A549 (cell line): ENCODE data around the gene ISCU. TPM values are rescaled to one million over a fixed set of nuclear protein-coding genes. Genes with fewer than 3 reads are reported as not detected.
A peak's percentile ranks its signal among the peaks of the same experiment; 100 is the strongest.

Experiments used
- ATAC-seq, 2 experiments: fragments of 200-7000 bp in 1 of 2; fragments of >200 bp in 1 of 2; cut with Nextera tagmentation in 1 of 2; cut with Tn5 transposase in 1 of 2; 3 replicates each; pipeline versions ENCODE4 v1.8.0 to v1.9.1; 2018 to 2020; ENCODE audit warnings: mild to moderate bottlenecking in 1 of 2, moderate library complexity in 1 of 2
- CTCF ChIA-PET: fragments of 300-600 bp; sonication (Branson Sonifier 250); formaldehyde crosslinking; extraction: SDS; loops from one replicate; lab custom pipeline; 2021; ENCODE audit warnings: antibody characterized with exemption, inconsistent platforms; lab: Yijun Ruan, JAX
- POLR2A ChIA-PET: fragments of 350-600 bp; formaldehyde crosslinking; extraction: SDS; loops from one replicate; lab custom pipeline; 2021; ENCODE audit warnings: antibody characterized with exemption, inconsistent platforms; lab: Yijun Ruan, JAX
- DNase-seq, 2 experiments: peaks; one replicate each; pipeline versions ENCODE4 v3.0.0 to v3.0.0-alpha.2; 2011 to 2016; ENCODE audit warnings: low read depth in 1 of 2, low spot score in 1 of 2
- FAIRE-seq: peaks from 2 replicates; lab custom pipeline; 2011; peaks lifted over from hg19 to GRCh38; lab: Jason Lieb, UNC
- H3K27ac ChIP-seq, 2 experiments: fragments of >200 bp; sonication (Bioruptor Twin); formaldehyde crosslinking; 3 replicates each; pipeline ENCODE4 v1.5.1; 2016 to 2017
- H3K4me1 ChIP-seq: fragments of >200 bp; sonication (Bioruptor Twin); formaldehyde crosslinking; 3 replicates; pipeline ENCODE4 v1.6.1; 2016
- H3K4me2 ChIP-seq: fragments of >200 bp; sonication (Bioruptor Twin); formaldehyde crosslinking; 3 replicates; pipeline ENCODE4 v1.6.1; 2016
- H3K4me3 ChIP-seq: fragments of >200 bp; sonication (Bioruptor Twin); formaldehyde crosslinking; 3 replicates; pipeline ENCODE4 v1.5.1; 2016
- H3K9me3 ChIP-seq: fragments of >200 bp; sonication (Bioruptor Twin); formaldehyde crosslinking; 3 replicates; pipeline ENCODE4 v1.6.1; 2016
- BHLHE40 ChIP-seq: IDR thresholded peaks from 2 replicates; pipeline ENCODE4 v1.6.1; 2012; ENCODE audit warnings: low read depth, low read length, inconsistent platforms
- CBX2 ChIP-seq: fragments of 200-600 bp; sonication (generic); IDR thresholded peaks from 2 replicates; pipeline ENCODE4 v1.6.1; 2016; ENCODE audit warnings: low read depth, mild to moderate bottlenecking, borderline replicate concordance
- CBX8 ChIP-seq: fragments of 200-600 bp; sonication (generic); IDR thresholded peaks from 2 replicates; pipeline ENCODE4 v1.6.1; 2016
- CEBPB ChIP-seq, 2 experiments: fragments of >200 bp in 1 of 2; sonication (Bioruptor Twin) in 1 of 2; formaldehyde crosslinking in 1 of 2; IDR thresholded peaks; 2 replicates each; pipeline ENCODE4 v1.6.1; 2012 to 2016
- EP300 ChIP-seq, 2 experiments: fragments of >200 bp; sonication (Bioruptor Twin); formaldehyde crosslinking; IDR thresholded peaks; 2 replicates in 1 of 2; 3 replicates in 1 of 2; pipeline ENCODE4 v1.6.1; 2016 to 2017
- ESRRA ChIP-seq: fragments of 150-350 bp; IDR thresholded peaks from 2 replicates; pipeline ENCODE4 v1.6.1; 2014; ENCODE audit warnings: mild to moderate bottlenecking, low read length, borderline replicate concordance
- FOSB ChIP-seq: fragments of 250-450 bp; sonication (Bioruptor Pico); IDR thresholded peaks from 2 replicates; pipeline ENCODE4 v1.5.0; 2020; ENCODE audit warnings: mild to moderate bottlenecking, moderate library complexity
- FOSL2 ChIP-seq, 2 experiments: fragments of 450-650 bp in 1 of 2; fragments of >200 bp in 1 of 2; sonication (Bioruptor Twin) in 1 of 2; formaldehyde crosslinking; IDR thresholded peaks; 2 replicates each; pipeline versions ENCODE4 v1.5.0 to v1.6.1; 2016 to 2020; ENCODE audit warnings: mild to moderate bottlenecking in 1 of 2, moderate library complexity in 1 of 2
- HDAC2 ChIP-seq: fragments of 200-600 bp; sonication (generic); IDR thresholded peaks from 2 replicates; pipeline ENCODE4 v1.6.1; 2016
- HEYL ChIP-seq: fragments of 250-450 bp; sonication (Bioruptor Pico); IDR thresholded peaks from 2 replicates; pipeline ENCODE4 v1.8.0; 2021; ENCODE audit warnings: mild to moderate bottlenecking, moderate library complexity
- MAFK ChIP-seq: fragments of 450-650 bp; IDR thresholded peaks from 2 replicates; pipeline ENCODE4 v1.6.1; 2014; ENCODE audit not compliant: partially characterized antibody
- MAZ ChIP-seq: fragments of 150-350 bp; IDR thresholded peaks from 2 replicates; pipeline ENCODE4 v1.6.1; 2014; ENCODE audit warnings: antibody characterized with exemption, low read depth, low read length, borderline replicate concordance
- NR3C1 ChIP-seq: fragments of >200 bp; sonication (Bioruptor Twin); formaldehyde crosslinking; IDR thresholded peaks from 3 replicates; pipeline ENCODE4 v1.6.1; 2017
- PHF8 ChIP-seq: fragments of 200-600 bp; sonication (generic); IDR thresholded peaks from 2 replicates; pipeline ENCODE4 v1.6.1; 2016; ENCODE audit warnings: low read depth, mild to moderate bottlenecking, antibody characterized with exemption, moderate library complexity, borderline replicate concordance
- RAD21 ChIP-seq, 2 experiments: fragments of >200 bp in 1 of 2; sonication (Bioruptor Twin) in 1 of 2; formaldehyde crosslinking in 1 of 2; IDR thresholded peaks in 1 of 2; conservative IDR thresholded peaks in 1 of 2; 2 replicates in 1 of 2; 3 replicates in 1 of 2; pipeline ENCODE4 v1.6.1; 2012 to 2018; ENCODE audit warnings: inconsistent platforms in 1 of 2
- RCOR1 ChIP-seq: fragments of 150-350 bp; IDR thresholded peaks from 2 replicates; pipeline ENCODE4 v1.6.1; 2014; ENCODE audit warnings: antibody characterized with exemption, low read length, low read depth
- RFX5 ChIP-seq: fragments of 450-650 bp; IDR thresholded peaks from 2 replicates; pipeline ENCODE4 v1.7.1; 2014; ENCODE audit warnings: antibody characterized with exemption, mild to moderate bottlenecking, moderate library complexity
- RNF2 ChIP-seq: fragments of 200-600 bp; sonication (generic); IDR thresholded peaks from 2 replicates; pipeline ENCODE4 v1.6.1; 2016; ENCODE audit warnings: low read depth, mild to moderate bottlenecking, antibody characterized with exemption, moderate library complexity, borderline replicate concordance
- SMC3 ChIP-seq: fragments of >200 bp; sonication (Bioruptor Twin); formaldehyde crosslinking; IDR thresholded peaks from 3 replicates; pipeline ENCODE4 v1.6.1; 2018; ENCODE audit warnings: inconsistent platforms
- ZNF302 ChIP-seq: fragments of 250-450 bp; sonication (Bioruptor Pico); IDR thresholded peaks from 2 replicates; pipeline ENCODE4 v1.9.0; 2021; ENCODE audit warnings: inconsistent platforms, mild to moderate bottlenecking, moderate library complexity
- WGBS: methylation state at CpG from one replicate; pipeline ENCODE4 v1.1.6; 2017; ENCODE audit errors: missing lambda C conversion rate; 5-methylcytosine and 5-hydroxymethylcytosine counted together
- polyA plus RNA-seq, 4 experiments: library from polyadenylated mRNA; depleted of rRNA in 3 of 4; stranded (reverse); fragments of >200 nt; fragmentation: RNase III in 1 of 4; extraction: RNeasy Plus Mini Kit Qiagen cat#74134 plus additional on column Dnase treatment in 1 of 4; gene quantifications; 2 replicates in 3 of 4; 3 replicates in 1 of 4; pipeline ENCODE4 v1.2.3, GENCODE V29; 2011 to 2017
- TF ChIP-seq, protein P1 (sequence below): fragments of 250-450 bp; sonication (Bioruptor Pico); IDR thresholded peaks from 2 replicates; pipeline ENCODE4 v1.5.0; 2021; ENCODE audit warnings: mild to moderate bottlenecking, moderate library complexity, borderline replicate concordance
- TF ChIP-seq, protein P2 (sequence below): fragments of >200 bp; sonication (Bioruptor Twin); formaldehyde crosslinking; IDR thresholded peaks from 3 replicates; pipeline ENCODE4 v1.5.1; 2016
- TF ChIP-seq, protein P3 (sequence below): IDR thresholded peaks from 2 replicates; pipeline ENCODE4 v1.6.1; 2012
- TF ChIP-seq, protein P4 (sequence below): fragments of 450-650 bp; IDR thresholded peaks from 2 replicates; pipeline ENCODE4 v1.6.1; 2014; ENCODE audit warnings: antibody characterized with exemption
- TF ChIP-seq, protein P5 (sequence below): fragments of 250-450 bp; sonication (Bioruptor Pico); IDR thresholded peaks from 2 replicates; pipeline ENCODE4 v1.5.0; 2020; ENCODE audit warnings: low read depth, mild to moderate bottlenecking, moderate library complexity

ISCU gene
- polyA plus RNA-seq, 2 of the 4 experiments (the other 2 are of a cell fraction) = 97.5 to 174 TPM

DNA sequence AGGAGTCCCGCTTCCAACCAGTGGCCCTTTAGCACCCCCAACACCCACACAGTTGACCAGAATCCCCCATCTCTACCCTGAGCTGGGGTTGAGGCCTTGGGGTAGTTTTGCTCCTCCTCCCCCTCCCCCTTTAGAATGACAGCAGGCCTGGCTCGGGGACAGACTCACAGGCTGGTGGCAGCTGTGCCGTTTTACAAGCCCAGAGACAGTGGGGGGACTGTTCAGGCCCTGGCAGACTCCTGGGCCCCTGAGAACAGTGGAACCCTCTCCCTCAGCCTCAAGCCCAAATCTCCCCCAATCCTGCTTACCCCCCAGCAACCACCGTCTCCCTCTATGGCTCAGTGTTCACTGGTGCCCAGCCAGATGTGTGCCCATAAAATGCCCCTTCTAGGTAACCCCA lies 25.4 kb downstream of the ISCU start:
- WGBS = 70% methylated on average over 4 of the region's 4 CpGs
- DNase-seq = no peak
- Histone ChIP-seq H3K27ac (no peak overlapping the region), H3K4me3 (no peak overlapping the region), H3K9me3 (no peaks in the 10 kb centered on the region), H3K4me2 (no peak overlapping the region), H3K4me1 (no peaks in the 10 kb centered on the region)
- CTCF ChIA-PET = interaction anchor here (1.1 to 4.8 kb wide), 3 partner anchors 17 to 30 kb away, joined by 3 to 24 read pairs (median 4); no protein-coding TSS in a partner anchor
- POLR2A ChIA-PET = no interaction called here
- TF ChIP-seq, protein P1, sequence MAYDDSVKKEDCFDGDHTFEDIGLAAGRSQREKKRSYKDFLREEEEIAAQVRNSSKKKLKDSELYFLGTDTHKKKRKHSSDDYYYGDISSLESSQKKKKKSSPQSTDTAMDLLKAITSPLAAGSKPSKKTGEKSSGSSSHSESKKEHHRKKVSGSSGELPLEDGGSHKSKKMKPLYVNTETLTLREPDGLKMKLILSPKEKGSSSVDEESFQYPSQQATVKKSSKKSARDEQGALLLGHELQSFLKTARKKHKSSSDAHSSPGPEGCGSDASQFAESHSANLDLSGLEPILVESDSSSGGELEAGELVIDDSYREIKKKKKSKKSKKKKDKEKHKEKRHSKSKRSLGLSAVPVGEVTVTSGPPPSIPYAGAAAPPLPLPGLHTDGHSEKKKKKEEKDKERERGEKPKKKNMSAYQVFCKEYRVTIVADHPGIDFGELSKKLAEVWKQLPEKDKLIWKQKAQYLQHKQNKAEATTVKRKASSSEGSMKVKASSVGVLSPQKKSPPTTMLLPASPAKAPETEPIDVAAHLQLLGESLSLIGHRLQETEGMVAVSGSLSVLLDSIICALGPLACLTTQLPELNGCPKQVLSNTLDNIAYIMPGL (CRISPR knock-in tag) = no peak
- TF ChIP-seq CEBPB (IDR thresholded peaks at IDR 0.05) (no peak), NR3C1 (no peak), MAFK (no peak), MAZ (no peak), RNF2 (no peak), RFX5 (no peak), FOSL2 (IDR thresholded peaks at IDR 0.05) (no peak), FOSL2 (CRISPR knock-in tag; IDR thresholded peaks at IDR 0.05) (no peak), SMC3 (no peak), CBX2 (no peak), ZNF302 (CRISPR knock-in tag) (no peak), RAD21 (conservative IDR thresholded peaks at IDR 0.05 in 1 of 2, IDR thresholded peaks at IDR 0.05 in 1 of 2) (no peak)
- TF ChIP-seq, protein P2, sequence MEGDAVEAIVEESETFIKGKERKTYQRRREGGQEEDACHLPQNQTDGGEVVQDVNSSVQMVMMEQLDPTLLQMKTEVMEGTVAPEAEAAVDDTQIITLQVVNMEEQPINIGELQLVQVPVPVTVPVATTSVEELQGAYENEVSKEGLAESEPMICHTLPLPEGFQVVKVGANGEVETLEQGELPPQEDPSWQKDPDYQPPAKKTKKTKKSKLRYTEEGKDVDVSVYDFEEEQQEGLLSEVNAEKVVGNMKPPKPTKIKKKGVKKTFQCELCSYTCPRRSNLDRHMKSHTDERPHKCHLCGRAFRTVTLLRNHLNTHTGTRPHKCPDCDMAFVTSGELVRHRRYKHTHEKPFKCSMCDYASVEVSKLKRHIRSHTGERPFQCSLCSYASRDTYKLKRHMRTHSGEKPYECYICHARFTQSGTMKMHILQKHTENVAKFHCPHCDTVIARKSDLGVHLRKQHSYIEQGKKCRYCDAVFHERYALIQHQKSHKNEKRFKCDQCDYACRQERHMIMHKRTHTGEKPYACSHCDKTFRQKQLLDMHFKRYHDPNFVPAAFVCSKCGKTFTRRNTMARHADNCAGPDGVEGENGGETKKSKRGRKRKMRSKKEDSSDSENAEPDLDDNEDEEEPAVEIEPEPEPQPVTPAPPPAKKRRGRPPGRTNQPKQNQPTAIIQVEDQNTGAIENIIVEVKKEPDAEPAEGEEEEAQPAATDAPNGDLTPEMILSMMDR = no peak
- TF ChIP-seq, protein P3, sequence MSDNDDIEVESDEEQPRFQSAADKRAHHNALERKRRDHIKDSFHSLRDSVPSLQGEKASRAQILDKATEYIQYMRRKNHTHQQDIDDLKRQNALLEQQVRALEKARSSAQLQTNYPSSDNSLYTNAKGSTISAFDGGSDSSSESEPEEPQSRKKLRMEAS = no peak
- no peak for ATAC-seq
- no peak for FAIRE-seq

DNA sequence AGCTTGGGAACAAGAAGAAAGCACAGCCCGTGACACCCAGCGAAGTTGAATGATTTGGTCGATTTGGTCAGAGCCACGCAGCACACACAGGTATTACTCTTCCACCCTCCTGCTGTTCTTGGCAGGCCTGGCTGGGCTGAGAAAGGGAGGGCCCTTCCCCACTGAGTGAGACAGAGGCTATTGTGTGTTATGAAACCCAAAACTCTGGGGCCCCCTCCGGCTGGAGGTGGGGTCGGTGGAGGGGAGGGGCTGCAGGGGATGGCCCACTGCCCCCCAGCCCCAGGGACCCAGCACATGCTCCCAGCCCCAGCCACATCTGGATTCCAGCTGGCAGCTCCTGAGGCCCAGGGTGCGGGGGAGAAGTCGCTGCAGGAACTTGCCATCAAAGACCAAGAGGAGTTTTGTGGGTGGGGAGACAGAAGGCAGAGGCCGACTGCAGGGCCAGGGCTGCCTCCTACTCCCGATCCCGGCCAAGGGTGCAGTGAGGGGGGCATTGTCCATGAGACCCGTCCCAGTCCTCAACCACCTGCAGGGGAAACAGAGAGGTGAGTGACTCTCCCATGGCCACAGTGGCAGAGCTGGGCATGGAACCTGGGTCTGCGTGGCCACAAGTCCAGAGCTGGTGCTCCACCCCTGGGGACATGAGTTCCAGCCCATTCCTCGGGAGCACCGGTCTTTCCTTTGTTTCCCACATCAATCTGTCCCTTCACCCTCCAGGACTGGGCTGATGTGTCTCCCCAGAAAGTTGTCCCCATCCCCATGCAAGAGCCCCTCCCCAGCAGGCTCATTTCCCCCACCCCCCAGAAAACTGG lies 26.8 kb downstream of the ISCU start:
- ATAC-seq (peak in 1 of 2 experiments; percentile 42; a peak in 3 of 6 replicates), FAIRE-seq (no peak), DNase-seq (no peak)
- H3K27ac ChIP-seq = no peak overlapping the region
- no peak for TF ChIP-seq HEYL (CRISPR knock-in tag)
- no peak for TF ChIP-seq MAFK
- TF ChIP-seq RCOR1 = no peak
- TF ChIP-seq, protein P4, sequence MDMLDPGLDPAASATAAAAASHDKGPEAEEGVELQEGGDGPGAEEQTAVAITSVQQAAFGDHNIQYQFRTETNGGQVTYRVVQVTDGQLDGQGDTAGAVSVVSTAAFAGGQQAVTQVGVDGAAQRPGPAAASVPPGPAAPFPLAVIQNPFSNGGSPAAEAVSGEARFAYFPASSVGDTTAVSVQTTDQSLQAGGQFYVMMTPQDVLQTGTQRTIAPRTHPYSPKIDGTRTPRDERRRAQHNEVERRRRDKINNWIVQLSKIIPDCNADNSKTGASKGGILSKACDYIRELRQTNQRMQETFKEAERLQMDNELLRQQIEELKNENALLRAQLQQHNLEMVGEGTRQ = no peak
- TF ChIP-seq HDAC2 = no peak
- TF ChIP-seq, protein P5, sequence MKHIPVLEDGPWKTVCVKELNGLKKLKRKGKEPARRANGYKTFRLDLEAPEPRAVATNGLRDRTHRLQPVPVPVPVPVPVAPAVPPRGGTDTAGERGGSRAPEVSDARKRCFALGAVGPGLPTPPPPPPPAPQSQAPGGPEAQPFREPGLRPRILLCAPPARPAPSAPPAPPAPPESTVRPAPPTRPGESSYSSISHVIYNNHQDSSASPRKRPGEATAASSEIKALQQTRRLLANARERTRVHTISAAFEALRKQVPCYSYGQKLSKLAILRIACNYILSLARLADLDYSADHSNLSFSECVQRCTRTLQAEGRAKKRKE = no peak
- no peak for TF ChIP-seq PHF8
- TF ChIP-seq FOSL2 (IDR thresholded peaks at IDR 0.05) = no peak
- TF ChIP-seq FOSL2 (CRISPR knock-in tag; IDR thresholded peaks at IDR 0.05) = no peak
- no peak for TF ChIP-seq EP300 (IDR thresholded peaks at IDR 0.05)
- TF ChIP-seq RNF2 = no peak
- no peak for TF ChIP-seq BHLHE40
- TF ChIP-seq CBX8 = no peak
- TF ChIP-seq ESRRA = no peak
- TF ChIP-seq FOSB = no peak
- ChIA-PET POLR2A (no interaction called here), CTCF (interaction anchor here (0.6 to 4.8 kb wide), 6 partner anchors 19 to 76 kb away, joined by 3 to 24 read pairs (median 4); no protein-coding TSS in a partner anchor)
- H3K4me3 ChIP-seq = no peak overlapping the region
- H3K4me2 ChIP-seq = no peak overlapping the region
- H3K4me1 ChIP-seq = no peaks in the 10 kb centered on the region
- H3K9me3 ChIP-seq = no peaks in the 10 kb centered on the region
- 56% methylated on average over 13 of the region's 15 CpGs for WGBS
